Activated naive CD8-positive, alpha-beta T cell treated with anti-CD3 and anti-CD28 coated beads, Interleukin-2, amount 50 U/mL, for 24 hours (primary cell): ENCODE measurements around the gene TP53I11.

Experiments
- ATAC-seq: fragments of 150-1000 bp; cut with Tn5 transposase; one replicate; pipeline ENCODE4 v1.10.0; 2021
- DNase-seq: peaks from one replicate; pipeline ENCODE4 v3.0.0; 2021
- H3K27ac Mint-ChIP-seq: one replicate; pipeline ENCODE4 v1.8.0; 2021; ENCODE audit warnings: mild to moderate bottlenecking, mixed read lengths
- H3K27me3 Mint-ChIP-seq: one replicate; pipeline ENCODE4 v1.8.0; 2021; ENCODE audit warnings: mixed read lengths
- H3K36me3 Mint-ChIP-seq: one replicate; pipeline ENCODE4 v1.8.0; 2021; ENCODE audit warnings: low read depth, mixed read lengths
- H3K4me1 Mint-ChIP-seq: one replicate; pipeline ENCODE4 v1.8.0; 2021; ENCODE audit warnings: mixed read lengths
- H3K4me3 Mint-ChIP-seq: one replicate; pipeline ENCODE4 v1.8.0; 2021; ENCODE audit warnings: mild to moderate bottlenecking, moderate library complexity, mixed read lengths
- H3K9me3 Mint-ChIP-seq: one replicate; pipeline ENCODE4 v1.8.0; 2021; ENCODE audit warnings: mixed read lengths

The TP53I11 gene

GRCh38 chr11:44910591-44910990, 40.1 kb downstream of the TP53I11 start:
- Mint-ChIP-seq H3K9me3 (no peaks in the 10 kb centered on the region), H3K27ac (no peak overlapping the region), H3K4me3 (no peak overlapping the region), H3K27me3 (peaks cover 3% of the 10 kb centered on the region), H3K4me1 (peaks cover 8% of the 10 kb centered on the region), H3K36me3 (no peaks in the 10 kb centered on the region)
- ATAC-seq (no peak), DNase-seq (no peak)

- H3K27me3 Mint-ChIP-seq = no peaks in the 10 kb centered on the region
- no peak for ATAC-seq
- no peaks in the 10 kb centered on the region for H3K36me3 Mint-ChIP-seq
- H3K9me3 Mint-ChIP-seq = no peaks in the 10 kb centered on the region
- no peak overlapping the region for H3K4me3 Mint-ChIP-seq
- no peak for DNase-seq
- H3K27ac Mint-ChIP-seq = no peak overlapping the region
- H3K4me1 Mint-ChIP-seq = peaks cover 4% of the 10 kb centered on the region
Observed at GRCh38 chr11:44909557-44909956, 41.1 kb downstream of the TP53I11 start.

GRCh38 chr11:44906649-44907048, 44.0 kb downstream of the TP53I11 start:
- Mint-ChIP-seq H3K4me3 (no peak overlapping the region), H3K9me3 (no peaks in the 10 kb centered on the region), H3K27me3 (no peaks in the 10 kb centered on the region), H3K36me3 (no peaks in the 10 kb centered on the region), H3K27ac (no peak overlapping the region), H3K4me1 (peaks cover 4% of the 10 kb centered on the region)
- no peak for DNase-seq
- no peak for ATAC-seq

GRCh38 chr11:44905131-44905866, 45.4 kb downstream of the TP53I11 start:
- no peak overlapping the region for H3K27ac Mint-ChIP-seq
- H3K4me3 Mint-ChIP-seq = no peak overlapping the region
- H3K27me3 Mint-ChIP-seq = no peaks in the 10 kb centered on the region
- ATAC-seq (no peak), DNase-seq (no peak)
- no peaks in the 10 kb centered on the region for H3K9me3 Mint-ChIP-seq
- H3K4me1 Mint-ChIP-seq = no peaks in the 10 kb centered on the region
- H3K36me3 Mint-ChIP-seq = no peaks in the 10 kb centered on the region

- DNase-seq = no peak
- no peak for ATAC-seq
- no peaks in the 10 kb centered on the region for H3K4me1 Mint-ChIP-seq
- no peaks in the 10 kb centered on the region for H3K27me3 Mint-ChIP-seq
- H3K9me3 Mint-ChIP-seq = no peaks in the 10 kb centered on the region
- H3K36me3 Mint-ChIP-seq = no peaks in the 10 kb centered on the region
- H3K27ac Mint-ChIP-seq = no peak overlapping the region
- no peak overlapping the region for H3K4me3 Mint-ChIP-seq
Observed at GRCh38 chr11:44904261-44905020, 46.2 kb downstream of the TP53I11 start.

GRCh38 chr11:44903518-44903917, 47.2 kb downstream of the TP53I11 start:
- DNase-seq = no peak
- no peak for ATAC-seq
- no peaks in the 10 kb centered on the region for H3K27me3 Mint-ChIP-seq
- H3K4me3 Mint-ChIP-seq = no peak overlapping the region
- H3K9me3 Mint-ChIP-seq = no peaks in the 10 kb centered on the region
- H3K4me1 Mint-ChIP-seq = no peaks in the 10 kb centered on the region
- no peak overlapping the region for H3K27ac Mint-ChIP-seq
- H3K36me3 Mint-ChIP-seq = no peaks in the 10 kb centered on the region

GRCh38 chr11:44903035-44903434, 47.6 kb downstream of the TP53I11 start:
- H3K4me1 Mint-ChIP-seq = no peaks in the 10 kb centered on the region
- H3K9me3 Mint-ChIP-seq = no peaks in the 10 kb centered on the region
- H3K4me3 Mint-ChIP-seq = no peak overlapping the region
- no peaks in the 10 kb centered on the region for H3K36me3 Mint-ChIP-seq
- ATAC-seq = no peak
- H3K27ac Mint-ChIP-seq = no peak overlapping the region
- DNase-seq = no peak
- no peaks in the 10 kb centered on the region for H3K27me3 Mint-ChIP-seq

- Mint-ChIP-seq H3K4me3 (no peak overlapping the region), H3K9me3 (no peaks in the 10 kb centered on the region), H3K27ac (no peak overlapping the region), H3K4me1 (no peaks in the 10 kb centered on the region), H3K36me3 (no peaks in the 10 kb centered on the region), H3K27me3 (no peaks in the 10 kb centered on the region)
- ATAC-seq = no peak
- DNase-seq = no peak
Observed at GRCh38 chr11:44901786-44902185, 48.9 kb downstream of the TP53I11 start.

GRCh38 chr11:44901120-44901633, 49.5 kb downstream of the TP53I11 start:
- Mint-ChIP-seq H3K4me3 (no peak overlapping the region), H3K27ac (no peak overlapping the region), H3K27me3 (no peaks in the 10 kb centered on the region), H3K4me1 (no peaks in the 10 kb centered on the region), H3K36me3 (no peaks in the 10 kb centered on the region), H3K9me3 (no peaks in the 10 kb centered on the region)
- DNase-seq (no peak), ATAC-seq (no peak)

- Mint-ChIP-seq H3K36me3 (no peaks in the 10 kb centered on the region), H3K9me3 (no peaks in the 10 kb centered on the region), H3K4me3 (no peak overlapping the region), H3K4me1 (no peaks in the 10 kb centered on the region), H3K27me3 (no peaks in the 10 kb centered on the region), H3K27ac (no peak overlapping the region)
- peak; percentile 25 for ATAC-seq
- DNase-seq = peak; percentile 31
Observed at GRCh38 chr11:44899959-44900358, 50.7 kb downstream of the TP53I11 start.

GRCh38 chr11:44893846-44894617, 56.7 kb downstream of the TP53I11 start:
- ATAC-seq (peak; percentile 79), DNase-seq (peak; percentile 69)
- Mint-ChIP-seq H3K4me3 (no peak overlapping the region), H3K36me3 (no peaks in the 10 kb centered on the region), H3K9me3 (no peaks in the 10 kb centered on the region), H3K27ac (no peak overlapping the region), H3K27me3 (peaks cover 4% of the 10 kb centered on the region), H3K4me1 (no peaks in the 10 kb centered on the region)

- H3K27me3 Mint-ChIP-seq = peaks cover 4% of the 10 kb centered on the region
- no peak for ATAC-seq
Observed at GRCh38 chr11:44893308-44893822, 57.3 kb downstream of the TP53I11 start.

GRCh38 chr11:44892843-44893242, 57.8 kb downstream of the TP53I11 start:
- Mint-ChIP-seq H3K27me3 (peaks cover 4% of the 10 kb centered on the region), H3K4me3 (no peak overlapping the region), H3K4me1 (no peaks in the 10 kb centered on the region), H3K36me3 (no peaks in the 10 kb centered on the region), H3K9me3 (no peaks in the 10 kb centered on the region), H3K27ac (no peak overlapping the region)
- DNase-seq (no peak), ATAC-seq (no peak)

More at GRCh38 chr11:44893308-44893822, 57.3 kb downstream of the TP53I11 start:
- H3K4me1 Mint-ChIP-seq = no peaks in the 10 kb centered on the region
- H3K36me3 Mint-ChIP-seq = no peaks in the 10 kb centered on the region
- H3K4me3 Mint-ChIP-seq = no peak overlapping the region
- no peak for DNase-seq
- H3K9me3 Mint-ChIP-seq = no peaks in the 10 kb centered on the region
- H3K27ac Mint-ChIP-seq = no peak overlapping the region

- H3K36me3 Mint-ChIP-seq = no peaks in the 10 kb centered on the region
- no peak for DNase-seq
- no peak overlapping the region for H3K4me3 Mint-ChIP-seq
- no peak overlapping the region for H3K27ac Mint-ChIP-seq
- H3K27me3 Mint-ChIP-seq = peaks cover 4% of the 10 kb centered on the region
- no peaks in the 10 kb centered on the region for H3K4me1 Mint-ChIP-seq
- no peaks in the 10 kb centered on the region for H3K9me3 Mint-ChIP-seq
- no peak for ATAC-seq
Observed at GRCh38 chr11:44889266-44889665, 61.4 kb downstream of the TP53I11 start.
